NCI-H1417 (cell line): Measurements from ENCODE around the gene SLC6A6.

Source experiments
- DNase-seq, 3 experiments: peaks; one replicate each; lab custom pipeline; 2025; lab: John Stamatoyannopoulos, UW

The SLC6A6 gene

GRCh38 chr3:14470461-14470860 is 68.1 kb downstream of the SLC6A6 start:
- no peak for DNase-seq

- no peak for DNase-seq
Measured at GRCh38 chr3:14471016-14471415, 68.6 kb downstream of the SLC6A6 start.

GRCh38 chr3:14471690-14472089 is 69.3 kb downstream of the SLC6A6 start:
- DNase-seq, result no peak

GRCh38 chr3:14472471-14473351 is 70.3 kb downstream of the SLC6A6 start:
- no peak for DNase-seq

GRCh38 chr3:14473411-14473891 is 71.0 kb downstream of the SLC6A6 start:
- no peak for DNase-seq

- DNase-seq, result no peak
Measured at GRCh38 chr3:14474363-14475081, 72.1 kb downstream of the SLC6A6 start.

GRCh38 chr3:14475621-14476020 is 73.2 kb downstream of the SLC6A6 start:
- no peak for DNase-seq

GRCh38 chr3:14476583-14477265 is 74.3 kb downstream of the SLC6A6 start:
- no peak for DNase-seq

GRCh38 chr3:14477311-14477935 is 75.0 kb downstream of the SLC6A6 start:
- DNase-seq, result no peak

- no peak for DNase-seq
Measured at GRCh38 chr3:14478956-14479550, 76.6 kb downstream of the SLC6A6 start.

- DNase-seq, result no peak
Measured at GRCh38 chr3:14479591-14479990, 77.2 kb downstream of the SLC6A6 start.

- DNase-seq, result no peak
Measured at GRCh38 chr3:14480207-14481017, 78.0 kb downstream of the SLC6A6 start.

- no peak for DNase-seq
Measured at GRCh38 chr3:14481018-14481645, 78.7 kb downstream of the SLC6A6 start.

GRCh38 chr3:14481646-14482036 is 79.2 kb downstream of the SLC6A6 start:
- DNase-seq, result no peak

GRCh38 chr3:14482271-14482721 is 79.9 kb downstream of the SLC6A6 start:
- DNase-seq, result no peak

GRCh38 chr3:14483286-14483685 is 80.9 kb downstream of the SLC6A6 start:
- DNase-seq, result no peak

GRCh38 chr3:14484741-14485140 is 82.3 kb downstream of the SLC6A6 start:
- DNase-seq, result no peak

- no peak for DNase-seq
Measured at GRCh38 chr3:14485981-14486380, 83.6 kb downstream of the SLC6A6 start.

GRCh38 chr3:14486460-14486859 is 84.1 kb downstream of the SLC6A6 start:
- no peak for DNase-seq

- DNase-seq, result no peak
Measured at GRCh38 chr3:14487086-14487485, 84.7 kb downstream of the SLC6A6 start.
